22Rv1 (cell line): ENCODE data around the gene C22orf15.
"Not testable (repeated sequence)": the region's sequence is repeated elsewhere in the genome, so short reads cannot be mapped to it uniquely, and the experiment has no call there.

Source experiments
- H3K27ac ChIP-seq: fragments of 450-650 bp; 2 replicates; pipeline ENCODE4 v1.5.1; 2017
- CTCF ChIP-seq: fragments of 450-650 bp; IDR thresholded peaks from 2 replicates; pipeline ENCODE4 v1.5.1; 2017; ENCODE audit warnings: mild to moderate bottlenecking
- ZFX ChIP-seq: fragments of 450-650 bp; IDR thresholded peaks from 2 replicates; pipeline ENCODE4 v1.6.1; 2017; ENCODE audit warnings: antibody characterized with exemption, borderline replicate concordance

C22orf15 gene

GRCh38 chr22:23718371-23719165, 44.2 kb upstream of the C22orf15 start:
- H3K27ac ChIP-seq: no peak overlapping the region
- TF ChIP-seq CTCF (no peak), ZFX (no peak)

GRCh38 chr22:23720855-23721254, 41.9 kb upstream of the C22orf15 start:
- TF ChIP-seq CTCF (no peak), ZFX (no peak)
- no peak overlapping the region for H3K27ac ChIP-seq

GRCh38 chr22:23722160-23722559, 40.6 kb upstream of the C22orf15 start:
- H3K27ac ChIP-seq: no peak overlapping the region
- no peak for TF ChIP-seq ZFX
- no peak for TF ChIP-seq CTCF

- no peak overlapping the region for H3K27ac ChIP-seq
- TF ChIP-seq CTCF (no peak), ZFX (no peak)
Measured at GRCh38 chr22:23722724-23723123, 40.1 kb upstream of the C22orf15 start.

GRCh38 chr22:23728108-23728507, 34.7 kb upstream of the C22orf15 start:
- H3K27ac ChIP-seq: not testable (repeated sequence)

GRCh38 chr22:23737696-23738095, 25.1 kb upstream of the C22orf15 start:
- no peak overlapping the region for H3K27ac ChIP-seq
- TF ChIP-seq CTCF (no peak), ZFX (no peak)

GRCh38 chr22:23742505-23743264, 20.1 kb upstream of the C22orf15 start:
- no peak overlapping the region for H3K27ac ChIP-seq

More at GRCh38 chr22:23742505-23743264, 20.1 kb upstream of the C22orf15 start:
- TF ChIP-seq CTCF (no peak), ZFX (no peak)
